Right atrium auricular region (tissue), 2 donors: ENCODE data around the gene LIPE. TPM values are rescaled to one million over a fixed set of nuclear protein-coding genes. Genes with fewer than 3 reads are reported as not detected.
A peak's percentile ranks its signal among the peaks of the same experiment; 100 is the strongest.

ENCODE experiments used
- DNase-seq: peaks from one replicate; pipeline ENCODE4 v3.0.0-alpha.2; 2019; ENCODE audit warnings: low spot score
- H3K27ac ChIP-seq, 2 donors: fragments of 200-600 bp; sonication (generic); 1 replicate in 1 of 2; 2 replicates in 1 of 2; pipeline ENCODE4 v1.5.1; 2016 to 2019
- H3K27me3 ChIP-seq, 2 donors: fragments of 200-600 bp; sonication (generic); one replicate each; pipeline versions ENCODE4 v1.5.1 to v1.6.0; 2017 to 2019
- H3K36me3 ChIP-seq: fragments of 200-600 bp; sonication (generic); one replicate; pipeline ENCODE4 v1.5.1; 2016
- H3K4me1 ChIP-seq, 2 donors: fragments of 200-600 bp; sonication (generic); one replicate each; pipeline versions ENCODE4 v1.5.1 to v1.6.0; 2017 to 2019
- H3K4me3 ChIP-seq, 2 donors: fragments of 200-600 bp; sonication (generic); 1 replicate in 1 of 2; 2 replicates in 1 of 2; pipeline ENCODE4 v1.5.1; 2017 to 2019; ENCODE audit warnings: mild to moderate bottlenecking in 1 of 2, moderate library complexity in 1 of 2
- H3K9me3 ChIP-seq, 2 donors: fragments of 200-600 bp; sonication (generic); one replicate each; pipeline ENCODE4 v1.5.1; 2019
- total RNA-seq, 2 donors: library from RNA; depleted of rRNA; stranded (reverse); fragments of >200 nt; gene quantifications; one replicate each; pipeline ENCODE4 v1.1.0, GENCODE V29; 2016
- TF ChIP-seq, protein P1 (sequence below), 2 donors: fragments of 200-600 bp; sonication (generic); IDR thresholded peaks; one replicate each; pipeline ENCODE4 v1.5.1; 2019; ENCODE audit warnings: antibody characterized with exemption in 2 of 2

LIPE gene
- total RNA-seq, 2 donors from 2014 or later = 11.6 to 36.5 TPM

DNA sequence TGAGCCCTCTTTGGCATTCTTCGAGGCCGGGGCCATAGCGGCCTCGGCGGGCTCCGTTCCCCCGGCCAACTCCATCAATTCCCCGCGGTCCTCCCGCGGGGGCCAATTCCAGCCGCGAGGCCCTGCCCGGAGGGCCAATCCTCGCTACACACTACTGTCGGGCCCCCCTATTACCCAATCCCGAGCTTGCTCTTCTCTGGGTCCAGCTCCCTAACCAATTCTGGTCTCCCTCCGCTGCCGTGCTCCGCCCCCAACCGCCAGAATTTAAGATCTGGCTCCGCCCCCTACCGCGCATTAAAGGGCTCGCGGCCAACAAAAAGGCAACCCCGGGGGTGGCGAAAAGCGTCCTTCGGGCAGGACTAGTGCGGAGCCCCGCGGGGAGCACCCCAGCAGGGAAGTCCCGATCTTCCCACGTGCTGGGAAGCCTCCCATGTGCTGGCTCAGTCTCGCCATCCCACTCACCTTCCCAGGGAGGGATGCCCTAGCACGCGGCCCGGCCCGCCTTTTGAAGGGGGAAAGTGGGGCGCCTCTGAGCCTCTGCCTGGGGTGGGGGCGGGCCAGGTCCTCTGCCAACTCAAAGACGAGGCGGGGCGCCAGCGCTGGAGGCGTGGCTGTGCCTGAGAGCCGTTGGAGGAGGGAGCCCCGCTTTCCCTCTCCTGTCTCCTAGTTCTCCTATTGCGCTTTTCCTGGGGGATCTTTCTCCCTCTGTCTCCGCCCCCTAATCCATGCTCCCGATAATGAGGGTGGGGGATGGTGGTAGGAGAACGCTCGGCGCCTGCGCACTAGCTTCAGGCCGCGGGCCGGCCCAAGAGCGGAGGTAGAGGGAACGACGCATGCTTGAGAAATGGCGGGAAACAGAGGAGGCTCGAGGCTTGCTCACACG, 3.5 kb downstream of the LIPE start:
- H3K4me1 ChIP-seq = peaks cover 0 to 53% of the 10 kb centered on the region in 2 donors
- peak; percentile 91 for DNase-seq
- peak overlapping the region; percentile 55 to 61 for H3K4me3 ChIP-seq
- no peaks in the 10 kb centered on the region for H3K27me3 ChIP-seq
- no peaks in the 10 kb centered on the region for H3K9me3 ChIP-seq
- H3K27ac ChIP-seq = peak overlapping the region; percentile 71 to 77
- H3K36me3 ChIP-seq = no peaks in the 10 kb centered on the region
- TF ChIP-seq, protein P1, sequence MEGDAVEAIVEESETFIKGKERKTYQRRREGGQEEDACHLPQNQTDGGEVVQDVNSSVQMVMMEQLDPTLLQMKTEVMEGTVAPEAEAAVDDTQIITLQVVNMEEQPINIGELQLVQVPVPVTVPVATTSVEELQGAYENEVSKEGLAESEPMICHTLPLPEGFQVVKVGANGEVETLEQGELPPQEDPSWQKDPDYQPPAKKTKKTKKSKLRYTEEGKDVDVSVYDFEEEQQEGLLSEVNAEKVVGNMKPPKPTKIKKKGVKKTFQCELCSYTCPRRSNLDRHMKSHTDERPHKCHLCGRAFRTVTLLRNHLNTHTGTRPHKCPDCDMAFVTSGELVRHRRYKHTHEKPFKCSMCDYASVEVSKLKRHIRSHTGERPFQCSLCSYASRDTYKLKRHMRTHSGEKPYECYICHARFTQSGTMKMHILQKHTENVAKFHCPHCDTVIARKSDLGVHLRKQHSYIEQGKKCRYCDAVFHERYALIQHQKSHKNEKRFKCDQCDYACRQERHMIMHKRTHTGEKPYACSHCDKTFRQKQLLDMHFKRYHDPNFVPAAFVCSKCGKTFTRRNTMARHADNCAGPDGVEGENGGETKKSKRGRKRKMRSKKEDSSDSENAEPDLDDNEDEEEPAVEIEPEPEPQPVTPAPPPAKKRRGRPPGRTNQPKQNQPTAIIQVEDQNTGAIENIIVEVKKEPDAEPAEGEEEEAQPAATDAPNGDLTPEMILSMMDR (IDR thresholded peaks at IDR 0.05) = no peak

DNA sequence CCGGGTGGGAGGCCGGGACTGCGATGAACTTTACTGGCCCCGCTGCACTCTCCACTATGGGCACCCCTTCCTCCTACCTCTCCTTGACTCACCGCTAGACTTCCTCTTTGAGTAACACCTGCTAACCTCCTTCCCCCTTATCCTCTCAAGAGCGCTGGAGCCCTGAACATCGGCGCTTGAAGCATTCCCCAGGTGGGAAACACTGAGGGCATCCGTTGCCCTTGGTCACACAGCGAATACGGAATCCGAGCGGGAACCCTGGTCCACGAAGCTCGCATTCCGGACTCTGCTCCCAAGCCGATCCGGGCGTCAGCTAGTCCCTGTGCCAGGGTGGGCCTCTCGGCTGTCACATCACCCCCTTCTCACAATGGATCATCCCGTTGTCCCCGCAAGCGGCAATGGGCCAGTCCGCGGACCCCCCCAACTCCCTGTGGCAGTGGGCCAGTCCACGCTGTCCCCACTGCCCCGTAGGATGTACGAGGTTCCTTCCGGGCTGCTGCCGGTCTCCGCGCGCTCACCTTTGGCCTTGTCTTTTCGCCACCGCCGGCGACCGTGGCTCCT, 4.2 kb downstream of the LIPE start:
- no peak for DNase-seq
- TF ChIP-seq, protein P1 (IDR thresholded peaks at IDR 0.05) = no peak
- Histone ChIP-seq H3K27me3 (no peaks in the 10 kb centered on the region), H3K4me3 (peak overlapping the region; percentile 55 to 61), H3K4me1 (peaks cover 0 to 53% of the 10 kb centered on the region in 2 donors), H3K9me3 (no peaks in the 10 kb centered on the region), H3K36me3 (no peaks in the 10 kb centered on the region), H3K27ac (peak overlapping the region; percentile 71 to 77)

DNA sequence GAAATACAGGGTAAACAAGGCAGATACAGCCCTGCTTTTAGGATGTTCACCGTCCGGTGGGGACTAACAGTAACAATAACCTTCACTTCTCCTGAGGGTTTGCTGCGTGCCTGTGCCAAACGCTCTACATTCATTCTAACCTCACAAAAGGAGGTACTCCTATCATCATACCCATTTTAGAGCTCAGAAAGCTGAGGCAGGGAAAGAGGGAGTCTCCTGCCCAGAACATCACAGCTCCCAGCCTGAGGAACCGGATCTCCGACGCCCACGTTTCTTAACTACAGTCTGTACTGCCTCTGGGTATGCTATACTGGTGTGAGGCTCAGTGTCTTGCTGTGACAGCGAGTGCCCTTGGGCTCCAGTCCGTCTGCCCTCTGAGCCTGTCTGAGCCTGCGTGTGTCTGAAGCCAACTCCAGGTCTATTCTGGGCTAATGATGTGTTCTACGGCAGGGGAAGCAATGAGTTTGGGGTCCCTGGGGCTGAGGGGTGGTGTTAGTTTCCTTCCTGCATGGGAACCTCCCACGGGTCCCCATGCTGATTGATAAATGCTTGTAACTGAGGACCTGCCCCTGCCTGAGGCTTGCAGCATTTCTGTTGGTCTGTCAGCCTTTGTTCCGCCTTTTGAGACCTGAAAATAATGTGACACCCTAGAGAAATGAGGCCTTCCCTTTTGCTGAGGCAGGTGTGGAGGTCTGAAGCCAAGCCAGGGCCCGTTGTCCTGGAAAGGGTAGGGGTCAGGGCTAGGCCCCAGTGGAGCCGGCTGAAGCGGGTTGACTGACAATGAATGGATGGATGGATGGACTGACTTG, 4.9 kb downstream of the LIPE start:
- peaks cover 0 to 53% of the 10 kb centered on the region in 2 donors for H3K4me1 ChIP-seq
- H3K27ac ChIP-seq = peak overlapping the region; percentile 71 to 77
- H3K27me3 ChIP-seq = no peaks in the 10 kb centered on the region
- TF ChIP-seq, protein P1 (IDR thresholded peaks at IDR 0.05) = no peak
- H3K9me3 ChIP-seq = no peaks in the 10 kb centered on the region
- no peak for DNase-seq
- H3K4me3 ChIP-seq = peak overlapping the region; percentile 55 to 61
- H3K36me3 ChIP-seq = no peaks in the 10 kb centered on the region

DNA sequence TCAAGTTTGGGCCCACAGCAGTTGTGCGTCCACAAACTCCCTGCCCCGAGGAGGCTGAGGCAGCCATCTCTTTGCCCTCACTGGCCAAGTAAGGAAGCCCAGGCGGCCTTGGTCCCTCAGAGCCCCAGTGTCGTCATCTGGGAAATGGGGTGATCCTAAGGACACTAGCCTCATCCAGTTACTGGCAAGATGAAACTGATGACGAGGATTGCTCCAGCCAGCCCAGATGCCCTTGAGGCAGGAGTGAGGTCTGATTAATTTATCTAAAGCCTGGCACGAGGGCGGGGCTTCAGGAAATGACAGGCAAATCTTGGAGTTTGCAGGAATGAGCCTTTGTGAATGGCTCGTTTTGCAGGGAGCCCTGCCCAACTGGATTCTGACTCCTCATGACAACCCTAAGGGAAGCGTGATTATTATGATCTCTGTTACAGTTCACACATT, 5.6 kb downstream of the LIPE start:
- no peak for DNase-seq
- Histone ChIP-seq H3K27me3 (no peaks in the 10 kb centered on the region), H3K27ac (peak overlapping the region; percentile 71 to 77), H3K9me3 (no peaks in the 10 kb centered on the region), H3K36me3 (no peaks in the 10 kb centered on the region), H3K4me1 (peaks cover 0 to 53% of the 10 kb centered on the region in 2 donors), H3K4me3 (peak overlapping the region in 1 of 2 donors; percentile 61)
- TF ChIP-seq, protein P1 (IDR thresholded peaks at IDR 0.05) = no peak

DNA sequence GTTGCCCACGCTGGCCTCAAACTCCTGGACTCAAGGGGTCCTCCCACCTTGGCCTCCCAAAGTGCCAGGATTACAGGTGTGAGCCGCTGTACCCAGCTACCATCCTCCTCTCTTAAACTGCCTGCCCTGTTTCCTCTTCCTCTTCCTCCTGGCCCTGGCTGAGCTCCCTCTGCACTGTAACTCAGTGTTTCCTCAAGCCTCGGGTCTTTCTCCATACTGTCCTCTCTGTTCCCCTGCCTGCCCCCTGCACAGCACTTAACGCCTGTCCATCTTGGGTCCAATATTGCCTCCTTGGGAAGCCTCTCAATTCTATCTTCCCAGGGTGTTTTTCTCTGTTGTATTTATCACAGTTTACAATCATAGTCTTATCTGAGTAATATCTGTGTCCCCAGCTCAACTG, 6.1 kb downstream of the LIPE start:
- no peaks in the 10 kb centered on the region for H3K27me3 ChIP-seq
- TF ChIP-seq, protein P1 (IDR thresholded peaks at IDR 0.05) = no peak
- no peaks in the 10 kb centered on the region for H3K36me3 ChIP-seq
- H3K27ac ChIP-seq = peak overlapping the region; percentile 16 to 77
- no peak for DNase-seq
- no peaks in the 10 kb centered on the region for H3K9me3 ChIP-seq
- H3K4me3 ChIP-seq = no peak overlapping the region
- H3K4me1 ChIP-seq = peaks cover 0 to 49% of the 10 kb centered on the region in 2 donors
